Activated B cell treated with CpG ODN at 0.5 μM for 24 hours (primary cell): Measurements from ENCODE around the gene TSPAN10. TPM values are rescaled to one million over a fixed set of nuclear protein-coding genes. Genes with fewer than 3 reads are reported as not detected.
A peak's percentile ranks its signal among the peaks of the same experiment; 100 is the strongest.

Experiments
- ATAC-seq: fragments of 200-7000 bp; cut with Tn5 transposase; one replicate; pipeline ENCODE4 v1.10.0; 2021; ENCODE audit warnings: low read depth, mild to moderate bottlenecking, moderate library complexity
- CTCF ChIA-PET: fragments of 350-600 bp; sonication (Branson Sonifier 250); formaldehyde crosslinking; loops from one replicate; lab custom pipeline; 2021; ENCODE audit warnings: antibody characterized with exemption; lab: Charles Lee
- POLR2A ChIA-PET: fragments of 350-600 bp; sonication (Branson Sonifier 250); formaldehyde crosslinking; loops from one replicate; lab custom pipeline; 2021; ENCODE audit warnings: antibody characterized with exemption; lab: Charles Lee
- DNase-seq: peaks from one replicate; pipeline ENCODE4 v3.0.0; 2022
- H3K27ac Mint-ChIP-seq: one replicate; pipeline ENCODE4 v1.8.0; 2020; ENCODE audit warnings: mixed read lengths
- H3K27me3 Mint-ChIP-seq: one replicate; pipeline ENCODE4 v1.8.0; 2021; ENCODE audit warnings: mixed read lengths
- H3K36me3 Mint-ChIP-seq: one replicate; pipeline ENCODE4 v1.8.0; 2021; ENCODE audit warnings: low read depth, mixed read lengths
- H3K4me1 Mint-ChIP-seq: one replicate; pipeline ENCODE4 v1.8.0; 2021; ENCODE audit warnings: mixed read lengths
- H3K4me3 Mint-ChIP-seq: one replicate; pipeline ENCODE4 v1.8.0; 2020; ENCODE audit warnings: mild to moderate bottlenecking, mixed read lengths
- H3K9me3 Mint-ChIP-seq: one replicate; pipeline ENCODE4 v1.8.0; 2020; ENCODE audit warnings: mixed read lengths
- intact Hi-C: fragments of 100-400 bp; cut with micrococcal nuclease; formaldehyde crosslinking; loops from one replicate; pipeline ENCODE4 v1.15.1; 2024
- total RNA-seq: library from RNA; stranded (reverse); gene quantifications from 2 replicates; pipeline ENCODE4 v1.2.3, GENCODE V29; 2022
- TF ChIP-seq, protein P1 (sequence below): fragments of 200-600 bp; IDR thresholded peaks from one replicate; pipeline ENCODE4 v1.8.0; 2022; ENCODE audit warnings: antibody characterized with exemption, mild to moderate bottlenecking

The TSPAN10 gene
- total RNA-seq, 1 donor from 2014 or later = 0.95 TPM

DNA sequence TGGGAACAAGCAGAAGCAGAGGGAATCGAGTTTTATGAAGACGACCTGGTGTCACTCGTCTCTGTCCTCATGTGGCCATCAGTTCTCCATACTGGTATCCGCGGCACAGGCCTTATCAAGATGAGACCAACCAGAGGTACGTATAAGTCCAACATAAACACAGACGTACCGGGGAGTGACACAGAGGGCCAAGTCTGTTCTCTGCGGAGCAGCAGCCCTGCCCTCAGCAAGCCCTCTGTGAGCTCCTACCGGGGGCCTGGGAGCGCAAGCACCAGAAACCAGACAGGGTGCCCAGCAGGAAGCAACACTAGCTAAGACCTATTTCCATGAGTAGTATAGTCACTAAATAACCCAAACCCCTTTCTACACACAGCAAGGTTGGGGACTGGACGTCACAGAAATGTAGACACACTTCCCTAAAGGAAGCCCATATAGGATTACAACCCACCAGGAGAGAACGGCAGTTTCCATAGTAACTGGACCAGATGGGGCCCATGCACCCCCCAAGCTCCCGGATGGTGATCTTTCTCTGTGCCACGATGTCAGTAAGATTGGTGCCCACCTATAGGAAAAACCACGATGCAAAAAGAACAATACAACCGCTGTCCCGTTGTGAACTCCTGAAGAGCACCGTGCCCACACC is 45.7 kb downstream of the TSPAN10 start:
- no peak for ATAC-seq
- no peaks in the 10 kb centered on the region for H3K9me3 Mint-ChIP-seq
- CTCF ChIA-PET = interaction anchor here (0.9 to 1.8 kb wide), 3 partner anchors 10 to 20 kb away, joined by 3 to 5 read pairs (median 3); partner anchors contain the start of gene MRPL12
- intact Hi-C loops = loop anchor here (1.0 to 5.0 kb wide), 5 partner anchors 16 to 775 kb away; partner anchors contain the start of genes CCDC137, MRPL12, NARF and NPLOC4
- peaks cover 37% of the 10 kb centered on the region for H3K36me3 Mint-ChIP-seq
- no peaks in the 10 kb centered on the region for H3K27me3 Mint-ChIP-seq
- peak overlapping the region; percentile 95 for H3K4me3 Mint-ChIP-seq
- H3K4me1 Mint-ChIP-seq = peaks cover 34% of the 10 kb centered on the region
- POLR2A ChIA-PET = interaction anchor here (1.0 to 3.1 kb wide), 6 partner anchors 8 to 1228 kb away, joined by 3 to 39 read pairs (median 9); partner anchors contain the start of genes CCDC137, MRPL12, OXLD1 and P4HB
- TF ChIP-seq, protein P1, sequence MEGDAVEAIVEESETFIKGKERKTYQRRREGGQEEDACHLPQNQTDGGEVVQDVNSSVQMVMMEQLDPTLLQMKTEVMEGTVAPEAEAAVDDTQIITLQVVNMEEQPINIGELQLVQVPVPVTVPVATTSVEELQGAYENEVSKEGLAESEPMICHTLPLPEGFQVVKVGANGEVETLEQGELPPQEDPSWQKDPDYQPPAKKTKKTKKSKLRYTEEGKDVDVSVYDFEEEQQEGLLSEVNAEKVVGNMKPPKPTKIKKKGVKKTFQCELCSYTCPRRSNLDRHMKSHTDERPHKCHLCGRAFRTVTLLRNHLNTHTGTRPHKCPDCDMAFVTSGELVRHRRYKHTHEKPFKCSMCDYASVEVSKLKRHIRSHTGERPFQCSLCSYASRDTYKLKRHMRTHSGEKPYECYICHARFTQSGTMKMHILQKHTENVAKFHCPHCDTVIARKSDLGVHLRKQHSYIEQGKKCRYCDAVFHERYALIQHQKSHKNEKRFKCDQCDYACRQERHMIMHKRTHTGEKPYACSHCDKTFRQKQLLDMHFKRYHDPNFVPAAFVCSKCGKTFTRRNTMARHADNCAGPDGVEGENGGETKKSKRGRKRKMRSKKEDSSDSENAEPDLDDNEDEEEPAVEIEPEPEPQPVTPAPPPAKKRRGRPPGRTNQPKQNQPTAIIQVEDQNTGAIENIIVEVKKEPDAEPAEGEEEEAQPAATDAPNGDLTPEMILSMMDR = no peak
- DNase-seq = no peak
- peak overlapping the region; percentile 53 for H3K27ac Mint-ChIP-seq

DNA sequence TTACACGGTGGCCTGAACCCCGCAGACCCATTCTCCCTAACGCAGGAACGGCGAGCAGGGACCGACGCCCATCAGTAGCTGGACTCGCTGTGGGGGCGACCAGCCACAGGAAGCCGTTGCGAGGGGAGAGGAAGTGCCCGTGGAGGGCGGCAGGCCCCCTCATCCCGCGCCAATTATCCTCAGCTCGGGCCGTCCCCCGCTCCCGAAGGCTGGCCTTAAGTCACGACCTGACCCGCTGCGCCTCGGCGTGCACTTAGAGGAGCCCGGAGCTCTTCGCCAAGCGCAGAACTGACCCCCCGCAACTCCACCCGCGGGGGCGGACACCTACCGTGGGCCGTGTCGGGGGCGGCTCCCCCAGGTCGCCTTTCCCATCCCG is 46.2 kb downstream of the TSPAN10 start:
- H3K27me3 Mint-ChIP-seq = no peaks in the 10 kb centered on the region
- peak overlapping the region; percentile 53 for H3K27ac Mint-ChIP-seq
- H3K36me3 Mint-ChIP-seq = peaks cover 40% of the 10 kb centered on the region
- ChIA-PET CTCF (interaction anchor here (0.9 to 1.8 kb wide), 3 partner anchors 11 to 20 kb away, joined by 3 to 5 read pairs (median 3); partner anchors contain the start of gene MRPL12), POLR2A (interaction anchor here (0.6 to 3.1 kb wide), 19 partner anchors 8 to 1228 kb away, joined by 3 to 39 read pairs (median 4); partner anchors contain the start of genes ARHGDIA, CCDC137, CEP131 and DUS1L)
- H3K4me3 Mint-ChIP-seq = peak overlapping the region; percentile 95
- no peaks in the 10 kb centered on the region for H3K9me3 Mint-ChIP-seq
- peaks cover 34% of the 10 kb centered on the region for H3K4me1 Mint-ChIP-seq
- intact Hi-C loops = loop anchor here (1.0 to 5.0 kb wide), 5 partner anchors 17 to 774 kb away; partner anchors contain the start of genes CCDC137, MRPL12, NARF and NPLOC4
- TF ChIP-seq, protein P1 = no peak
- no peak for DNase-seq
- peak; percentile 13 for ATAC-seq

DNA sequence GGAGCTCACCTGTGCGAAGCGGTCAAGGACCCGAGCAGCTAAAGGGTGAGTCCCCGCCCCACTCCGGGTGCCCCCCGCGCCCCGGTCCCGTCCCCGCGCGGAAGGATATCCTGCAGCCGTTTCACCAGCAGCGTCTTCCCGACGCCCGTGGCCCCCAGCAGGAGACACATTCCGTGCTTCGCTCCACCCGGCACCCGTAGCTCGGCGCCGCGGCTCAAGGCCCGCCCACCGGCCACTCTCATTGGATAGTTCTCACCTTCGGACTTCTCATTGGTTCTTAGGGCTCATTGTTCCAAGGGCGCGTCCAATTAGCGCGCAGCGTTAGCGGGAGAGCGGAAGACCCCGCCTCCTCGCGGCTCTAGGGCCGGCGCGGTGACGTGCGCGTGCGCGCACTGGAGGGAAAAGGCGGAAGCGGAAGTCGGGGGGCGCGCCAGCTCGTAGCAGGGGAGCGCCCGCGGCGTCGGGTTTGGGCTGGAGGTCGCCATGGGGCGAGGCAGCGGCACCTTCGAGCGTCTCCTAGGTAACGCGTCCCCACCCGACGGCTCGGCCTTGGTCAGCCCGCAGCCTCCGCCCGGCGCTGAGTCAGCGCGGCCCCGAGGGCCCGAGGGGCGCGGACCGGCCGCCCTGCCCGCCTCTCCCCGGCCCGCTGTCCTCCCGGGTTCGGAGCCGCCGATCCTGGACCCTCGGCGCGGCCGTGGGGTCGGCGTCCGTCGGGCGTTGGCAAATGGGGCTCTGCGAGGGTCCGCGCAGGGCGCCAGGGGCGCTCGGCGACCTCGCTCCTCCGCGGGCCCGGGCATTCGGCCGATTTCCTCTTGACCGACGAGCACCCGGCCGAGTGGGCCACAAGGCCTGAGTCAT is 46.8 kb downstream of the TSPAN10 start, which contains the start of the genes ARL16 and HGS:
ARL16 (minus strand) TSS at position 214 of the 858 bp plus-strand sequence; CDS start at position 170, 44 bp downstream.
HGS (plus strand) TSS at position 428 of the 858 bp plus-strand sequence; CDS start at position 484, 56 bp downstream.
- Mint-ChIP-seq H3K27ac (peak within 1 kb of the TSS; percentile 91), H3K4me1 (peaks cover 34% of the 10 kb centered on the region), H3K9me3 (no peaks in the 10 kb centered on the region), H3K27me3 (no peaks in the 10 kb centered on the region), H3K36me3 (peaks cover 44% of the 10 kb centered on the region), H3K4me3 (peak within 1 kb of the TSS; percentile 95)
- intact Hi-C loops = loop anchor here (1.0 to 5.0 kb wide), 5 partner anchors 18 to 773 kb away; partner anchors contain the start of genes CCDC137, MRPL12, NARF and NPLOC4
- peak; percentile 97 for ATAC-seq
- TF ChIP-seq, protein P1 = no peak
- ChIA-PET POLR2A (interaction anchor here (0.6 to 3.1 kb wide), 20 partner anchors 9 to 1229 kb away, joined by 3 to 39 read pairs (median 4); partner anchors contain the start of genes ARHGDIA, CCDC137, CEP131 and DUS1L), CTCF (interaction anchor here (0.9 to 1.8 kb wide), 3 partner anchors 11 to 19 kb away, joined by 3 to 5 read pairs (median 3); partner anchors contain the start of gene MRPL12)
- peak; percentile 96 for DNase-seq

DNA sequence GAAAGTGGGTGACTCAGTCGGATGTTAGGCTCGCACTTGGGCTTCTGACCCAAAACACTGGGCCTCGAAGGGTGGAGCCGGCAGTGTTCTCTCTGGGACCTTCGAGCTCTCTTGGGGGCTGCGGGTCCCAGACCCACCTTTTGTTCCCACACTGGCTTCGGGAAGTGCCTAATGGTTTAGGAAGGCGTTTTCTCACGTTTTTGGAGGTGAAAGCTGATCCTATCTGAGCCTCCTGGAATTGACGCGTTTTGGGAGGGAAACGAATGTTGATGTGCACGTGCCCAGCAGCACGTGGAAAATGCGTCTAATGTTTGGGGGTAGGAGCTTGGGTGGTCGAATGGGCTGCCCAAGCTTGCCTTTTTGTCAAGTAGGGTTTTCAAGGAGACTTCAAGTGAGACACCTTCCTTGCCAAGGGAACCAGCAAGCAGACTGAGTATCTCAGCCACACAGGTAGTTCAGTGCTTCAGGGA is 47.5 kb downstream of the TSPAN10 start:
- peak overlapping the region; percentile 85 for H3K4me3 Mint-ChIP-seq
- ATAC-seq = no peak
- H3K36me3 Mint-ChIP-seq = peaks cover 51% of the 10 kb centered on the region
- TF ChIP-seq, protein P1 = no peak
- H3K4me1 Mint-ChIP-seq = peaks cover 32% of the 10 kb centered on the region
- DNase-seq = no peak
- ChIA-PET CTCF (interaction anchor here (1.8 kb wide), 1 partner anchor 19 kb away, joined by 5 read pairs; the partner anchor contains the start of gene MRPL12), POLR2A (interaction anchor here (1.1 to 3.1 kb wide), 10 partner anchors 9 to 446 kb away, joined by 3 to 39 read pairs (median 6); partner anchors contain the start of genes ARHGDIA, CCDC137, MRPL12 and NDUFAF8)
- H3K27ac Mint-ChIP-seq = peak overlapping the region; percentile 56
- H3K27me3 Mint-ChIP-seq = no peaks in the 10 kb centered on the region
- no peaks in the 10 kb centered on the region for H3K9me3 Mint-ChIP-seq
- intact Hi-C loops = loop anchor here (5.0 kb wide), 1 partner anchor 773 kb away; the partner anchor contains the start of gene NARF
